SK-N-SH (cell line): ENCODE results near the gene HS2ST1.

Experiments used
- FOXM1 ChIP-seq: IDR thresholded peaks from 2 replicates; pipeline ENCODE4 v1.4.0; 2012; ENCODE audit warnings: low read depth, mild to moderate bottlenecking
- MAX ChIP-seq: IDR thresholded peaks from 2 replicates; pipeline ENCODE4 v1.4.0; 2012; ENCODE audit warnings: low read depth
- SMC3 ChIP-seq: IDR thresholded peaks from 2 replicates; pipeline ENCODE4 v1.6.1; 2012; ENCODE audit warnings: low read depth, low read length, improper control_type of control experiment
- TAF1 ChIP-seq: IDR thresholded peaks from 2 replicates; pipeline ENCODE4 v1.6.1; 2012; ENCODE audit warnings: low read depth, mild to moderate bottlenecking, low read length, moderate library complexity, borderline replicate concordance
- TCF12 ChIP-seq: IDR thresholded peaks from 2 replicates; pipeline ENCODE4 v1.4.0; 2012
- ZBTB33 ChIP-seq: IDR thresholded peaks from 2 replicates; pipeline ENCODE4 v1.4.0; 2012; ENCODE audit warnings: low read depth, borderline replicate concordance
- TF ChIP-seq, protein P1 (sequence below): fragments of 200-600 bp; sonication (generic); IDR thresholded peaks from 2 replicates; pipeline ENCODE4 v1.6.1; 2017; ENCODE audit warnings: antibody characterized with exemption, mild to moderate bottlenecking, moderate library complexity

DNA sequence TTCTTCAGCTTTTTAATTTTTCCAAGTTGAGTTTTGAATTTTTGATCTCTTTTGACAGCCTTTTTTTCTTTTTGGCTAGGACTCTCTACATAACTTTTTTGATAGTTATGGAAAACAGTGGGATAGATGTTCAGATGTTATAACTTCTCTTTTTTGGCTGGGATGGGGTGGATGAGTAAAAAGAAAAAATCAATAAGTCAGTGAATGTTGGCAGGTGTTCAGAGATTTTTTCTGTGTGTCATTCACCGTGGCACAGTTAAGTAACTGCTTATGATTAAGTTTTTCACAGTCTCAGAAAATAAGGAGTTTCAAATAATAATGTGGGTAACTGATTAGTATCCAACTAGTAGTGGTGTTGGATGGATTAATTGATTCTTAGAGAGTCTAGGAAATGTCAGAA lies 24.0 kb downstream of the HS2ST1 start:
- TF ChIP-seq TAF1 (no peak), ZBTB33 (no peak), MAX (no peak), FOXM1 (no peak), TCF12 (no peak), SMC3 (no peak)
- TF ChIP-seq, protein P1, sequence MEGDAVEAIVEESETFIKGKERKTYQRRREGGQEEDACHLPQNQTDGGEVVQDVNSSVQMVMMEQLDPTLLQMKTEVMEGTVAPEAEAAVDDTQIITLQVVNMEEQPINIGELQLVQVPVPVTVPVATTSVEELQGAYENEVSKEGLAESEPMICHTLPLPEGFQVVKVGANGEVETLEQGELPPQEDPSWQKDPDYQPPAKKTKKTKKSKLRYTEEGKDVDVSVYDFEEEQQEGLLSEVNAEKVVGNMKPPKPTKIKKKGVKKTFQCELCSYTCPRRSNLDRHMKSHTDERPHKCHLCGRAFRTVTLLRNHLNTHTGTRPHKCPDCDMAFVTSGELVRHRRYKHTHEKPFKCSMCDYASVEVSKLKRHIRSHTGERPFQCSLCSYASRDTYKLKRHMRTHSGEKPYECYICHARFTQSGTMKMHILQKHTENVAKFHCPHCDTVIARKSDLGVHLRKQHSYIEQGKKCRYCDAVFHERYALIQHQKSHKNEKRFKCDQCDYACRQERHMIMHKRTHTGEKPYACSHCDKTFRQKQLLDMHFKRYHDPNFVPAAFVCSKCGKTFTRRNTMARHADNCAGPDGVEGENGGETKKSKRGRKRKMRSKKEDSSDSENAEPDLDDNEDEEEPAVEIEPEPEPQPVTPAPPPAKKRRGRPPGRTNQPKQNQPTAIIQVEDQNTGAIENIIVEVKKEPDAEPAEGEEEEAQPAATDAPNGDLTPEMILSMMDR = no peak
